ENCODE data around the gene RASAL2.

Gene RASAL2

GRCh38 chr1:178407215-178407614, 313.3 kb downstream of the RASAL2 start:
- Histone ChIP-seq H3K4me3 (ENCODE audit: low read depth in 1 of 2, low read length in 2 of 2) (no peak overlapping the region), H3K36me3 (ENCODE audit: insufficient read depth, low read length) (no peaks in the 10 kb centered on the region), H3K27ac (ENCODE audit: low read depth, low read length) (no peak overlapping the region), H3K4me1 (ENCODE audit: insufficient read depth, low read length) (no peaks in the 10 kb centered on the region), H3K27me3 (ENCODE audit: control insufficient read depth in 1 of 2, insufficient read depth in 2 of 2, low read length in 2 of 2) (no peaks in the 10 kb centered on the region), H3K9ac (ENCODE audit: low read length) (no peak overlapping the region), H3K9me3 (ENCODE audit: low read length) (no peaks in the 10 kb centered on the region)

- no peaks in the 10 kb centered on the region for H3K36me3 ChIP-seq (ENCODE audit: insufficient read depth, low read length)
- H3K27ac ChIP-seq (ENCODE audit: low read depth, low read length): no peak overlapping the region
- H3K9me3 ChIP-seq (ENCODE audit: low read length): no peaks in the 10 kb centered on the region
- H3K27me3 ChIP-seq (ENCODE audit: control insufficient read depth in 1 of 2, insufficient read depth in 2 of 2, low read length in 2 of 2): no peaks in the 10 kb centered on the region
- no peak overlapping the region for H3K9ac ChIP-seq (ENCODE audit: low read length)
- no peaks in the 10 kb centered on the region for H3K4me1 ChIP-seq (ENCODE audit: insufficient read depth, low read length)
- no peak overlapping the region for H3K4me3 ChIP-seq (ENCODE audit: low read depth in 1 of 2, low read length in 2 of 2)
Observed at GRCh38 chr1:178407655-178408054, 313.8 kb downstream of the RASAL2 start.

GRCh38 chr1:178408871-178409270, 315.0 kb downstream of the RASAL2 start:
- H3K4me1 ChIP-seq (ENCODE audit: insufficient read depth, low read length): no peaks in the 10 kb centered on the region
- H3K27ac ChIP-seq (ENCODE audit: low read depth, low read length): no peak overlapping the region
- no peak overlapping the region for H3K4me3 ChIP-seq (ENCODE audit: low read depth in 1 of 2, low read length in 2 of 2)
- no peaks in the 10 kb centered on the region for H3K27me3 ChIP-seq (ENCODE audit: control insufficient read depth in 1 of 2, insufficient read depth in 2 of 2, low read length in 2 of 2)
- no peak overlapping the region for H3K9ac ChIP-seq (ENCODE audit: low read length)
- H3K36me3 ChIP-seq (ENCODE audit: insufficient read depth, low read length): no peaks in the 10 kb centered on the region
- no peaks in the 10 kb centered on the region for H3K9me3 ChIP-seq (ENCODE audit: low read length)

- no peaks in the 10 kb centered on the region for H3K36me3 ChIP-seq (ENCODE audit: insufficient read depth, low read length)
- no peak overlapping the region for H3K9ac ChIP-seq (ENCODE audit: low read length)
- H3K9me3 ChIP-seq (ENCODE audit: low read length): no peaks in the 10 kb centered on the region
- no peak overlapping the region for H3K4me3 ChIP-seq (ENCODE audit: low read depth in 1 of 2, low read length in 2 of 2)
- no peak overlapping the region for H3K27ac ChIP-seq (ENCODE audit: low read depth, low read length)
- no peaks in the 10 kb centered on the region for H3K27me3 ChIP-seq (ENCODE audit: control insufficient read depth in 1 of 2, insufficient read depth in 2 of 2, low read length in 2 of 2)
- H3K4me1 ChIP-seq (ENCODE audit: insufficient read depth, low read length): no peaks in the 10 kb centered on the region
Observed at GRCh38 chr1:178409541-178409940, 315.6 kb downstream of the RASAL2 start.

GRCh38 chr1:178411756-178412399, 318.0 kb downstream of the RASAL2 start:
- Histone ChIP-seq H3K4me3 (ENCODE audit: low read depth in 1 of 2, low read length in 2 of 2) (no peak overlapping the region), H3K9ac (ENCODE audit: low read length) (no peak overlapping the region), H3K27me3 (ENCODE audit: control insufficient read depth in 1 of 2, insufficient read depth in 2 of 2, low read length in 2 of 2) (no peaks in the 10 kb centered on the region), H3K27ac (ENCODE audit: low read depth, low read length) (no peak overlapping the region), H3K4me1 (ENCODE audit: insufficient read depth, low read length) (no peaks in the 10 kb centered on the region), H3K9me3 (ENCODE audit: low read length) (no peaks in the 10 kb centered on the region), H3K36me3 (ENCODE audit: insufficient read depth, low read length) (no peaks in the 10 kb centered on the region)

- no peaks in the 10 kb centered on the region for H3K4me1 ChIP-seq (ENCODE audit: insufficient read depth, low read length)
- H3K27me3 ChIP-seq (ENCODE audit: control insufficient read depth in 1 of 2, insufficient read depth in 2 of 2, low read length in 2 of 2): no peaks in the 10 kb centered on the region
- no peak overlapping the region for H3K27ac ChIP-seq (ENCODE audit: low read depth, low read length)
- H3K4me3 ChIP-seq (ENCODE audit: low read depth in 1 of 2, low read length in 2 of 2): no peak overlapping the region
- no peak overlapping the region for H3K9ac ChIP-seq (ENCODE audit: low read length)
- no peaks in the 10 kb centered on the region for H3K9me3 ChIP-seq (ENCODE audit: low read length)
- H3K36me3 ChIP-seq (ENCODE audit: insufficient read depth, low read length): no peaks in the 10 kb centered on the region
Observed at GRCh38 chr1:178412400-178412770, 318.5 kb downstream of the RASAL2 start.

GRCh38 chr1:178417858-178418257, 324.0 kb downstream of the RASAL2 start:
- Histone ChIP-seq H3K36me3 (ENCODE audit: insufficient read depth, low read length) (peaks cover 3% of the 10 kb centered on the region), H3K4me3 (ENCODE audit: low read depth in 1 of 2, low read length in 2 of 2) (no peak overlapping the region), H3K9ac (ENCODE audit: low read length) (no peak overlapping the region), H3K9me3 (ENCODE audit: low read length) (no peaks in the 10 kb centered on the region), H3K27me3 (ENCODE audit: control insufficient read depth in 1 of 2, insufficient read depth in 2 of 2, low read length in 2 of 2) (no peaks in the 10 kb centered on the region), H3K27ac (ENCODE audit: low read depth, low read length) (no peak overlapping the region), H3K4me1 (ENCODE audit: insufficient read depth, low read length) (no peaks in the 10 kb centered on the region)

- Histone ChIP-seq H3K9ac (ENCODE audit: low read length) (no peak overlapping the region), H3K36me3 (ENCODE audit: insufficient read depth, low read length) (peaks cover 3% of the 10 kb centered on the region), H3K27ac (ENCODE audit: low read depth, low read length) (no peak overlapping the region), H3K27me3 (ENCODE audit: control insufficient read depth in 1 of 2, insufficient read depth in 2 of 2, low read length in 2 of 2) (no peaks in the 10 kb centered on the region), H3K9me3 (ENCODE audit: low read length) (no peaks in the 10 kb centered on the region), H3K4me3 (ENCODE audit: low read depth in 1 of 2, low read length in 2 of 2) (no peak overlapping the region), H3K4me1 (ENCODE audit: insufficient read depth, low read length) (no peaks in the 10 kb centered on the region)
Observed at GRCh38 chr1:178418284-178418955, 324.5 kb downstream of the RASAL2 start.

- no peak overlapping the region for H3K4me3 ChIP-seq (ENCODE audit: low read depth in 1 of 2, low read length in 2 of 2)
- H3K9me3 ChIP-seq (ENCODE audit: low read length): no peaks in the 10 kb centered on the region
- no peaks in the 10 kb centered on the region for H3K4me1 ChIP-seq (ENCODE audit: insufficient read depth, low read length)
- H3K27me3 ChIP-seq (ENCODE audit: control insufficient read depth in 1 of 2, insufficient read depth in 2 of 2, low read length in 2 of 2): no peaks in the 10 kb centered on the region
- H3K36me3 ChIP-seq (ENCODE audit: insufficient read depth, low read length): no peaks in the 10 kb centered on the region
- H3K27ac ChIP-seq (ENCODE audit: low read depth, low read length): no peak overlapping the region
- no peak overlapping the region for H3K9ac ChIP-seq (ENCODE audit: low read length)
Observed at GRCh38 chr1:178434360-178434759, 340.5 kb downstream of the RASAL2 start.

- Histone ChIP-seq H3K9ac (ENCODE audit: low read length) (no peak overlapping the region), H3K4me1 (ENCODE audit: insufficient read depth, low read length) (no peaks in the 10 kb centered on the region), H3K36me3 (ENCODE audit: insufficient read depth, low read length) (no peaks in the 10 kb centered on the region), H3K27me3 (ENCODE audit: control insufficient read depth in 1 of 2, insufficient read depth in 2 of 2, low read length in 2 of 2) (no peaks in the 10 kb centered on the region), H3K4me3 (ENCODE audit: low read depth in 1 of 2, low read length in 2 of 2) (no peak overlapping the region), H3K27ac (ENCODE audit: low read depth, low read length) (no peak overlapping the region), H3K9me3 (ENCODE audit: low read length) (no peaks in the 10 kb centered on the region)
Observed at GRCh38 chr1:178434899-178435435, 341.1 kb downstream of the RASAL2 start.

GRCh38 chr1:178436899-178437298, 343.0 kb downstream of the RASAL2 start:
- Histone ChIP-seq H3K9me3 (ENCODE audit: low read length) (no peaks in the 10 kb centered on the region), H3K36me3 (ENCODE audit: insufficient read depth, low read length) (no peaks in the 10 kb centered on the region), H3K9ac (ENCODE audit: low read length) (no peak overlapping the region), H3K27me3 (ENCODE audit: control insufficient read depth in 1 of 2, insufficient read depth in 2 of 2, low read length in 2 of 2) (no peaks in the 10 kb centered on the region), H3K4me1 (ENCODE audit: insufficient read depth, low read length) (no peaks in the 10 kb centered on the region), H3K27ac (ENCODE audit: low read depth, low read length) (no peak overlapping the region), H3K4me3 (ENCODE audit: low read depth in 1 of 2, low read length in 2 of 2) (no peak overlapping the region)

GRCh38 chr1:178438432-178438831, 344.5 kb downstream of the RASAL2 start:
- Histone ChIP-seq H3K9ac (ENCODE audit: low read length) (no peak overlapping the region), H3K4me1 (ENCODE audit: insufficient read depth, low read length) (no peaks in the 10 kb centered on the region), H3K27ac (ENCODE audit: low read depth, low read length) (no peak overlapping the region), H3K36me3 (ENCODE audit: insufficient read depth, low read length) (peaks cover 9% of the 10 kb centered on the region), H3K9me3 (ENCODE audit: low read length) (no peaks in the 10 kb centered on the region), H3K4me3 (ENCODE audit: low read depth in 1 of 2, low read length in 2 of 2) (no peak overlapping the region), H3K27me3 (ENCODE audit: control insufficient read depth in 1 of 2, insufficient read depth in 2 of 2, low read length in 2 of 2) (no peaks in the 10 kb centered on the region)

Measured in muscle layer of colon (tissue), 2 donors.